ENCODE measurements around the gene MRPL57.
"Not testable (repeated sequence)": the region's sequence is repeated elsewhere in the genome, so short reads cannot be mapped to it uniquely, and the experiment has no call there.

GRCh38 chr13:21197606-21198225 is 21.3 kb downstream of the MRPL57 start:
- TF ChIP-seq, protein P1, sequence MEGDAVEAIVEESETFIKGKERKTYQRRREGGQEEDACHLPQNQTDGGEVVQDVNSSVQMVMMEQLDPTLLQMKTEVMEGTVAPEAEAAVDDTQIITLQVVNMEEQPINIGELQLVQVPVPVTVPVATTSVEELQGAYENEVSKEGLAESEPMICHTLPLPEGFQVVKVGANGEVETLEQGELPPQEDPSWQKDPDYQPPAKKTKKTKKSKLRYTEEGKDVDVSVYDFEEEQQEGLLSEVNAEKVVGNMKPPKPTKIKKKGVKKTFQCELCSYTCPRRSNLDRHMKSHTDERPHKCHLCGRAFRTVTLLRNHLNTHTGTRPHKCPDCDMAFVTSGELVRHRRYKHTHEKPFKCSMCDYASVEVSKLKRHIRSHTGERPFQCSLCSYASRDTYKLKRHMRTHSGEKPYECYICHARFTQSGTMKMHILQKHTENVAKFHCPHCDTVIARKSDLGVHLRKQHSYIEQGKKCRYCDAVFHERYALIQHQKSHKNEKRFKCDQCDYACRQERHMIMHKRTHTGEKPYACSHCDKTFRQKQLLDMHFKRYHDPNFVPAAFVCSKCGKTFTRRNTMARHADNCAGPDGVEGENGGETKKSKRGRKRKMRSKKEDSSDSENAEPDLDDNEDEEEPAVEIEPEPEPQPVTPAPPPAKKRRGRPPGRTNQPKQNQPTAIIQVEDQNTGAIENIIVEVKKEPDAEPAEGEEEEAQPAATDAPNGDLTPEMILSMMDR (IDR thresholded peaks at IDR 0.05), result not testable (repeated sequence)
- not testable (repeated sequence) for TF ChIP-seq POLR2A (IDR thresholded peaks at IDR 0.05)

Measured in Peyer's patch (tissue), 4 donors.